GM12875 (cell line): Measurements from ENCODE around the gene TMEM92.

Experiments
- H3K4me3 ChIP-seq: one replicate; pipeline ENCODE4 v1.5.1; 2011; ENCODE audit warnings: low read depth, low read length, control low read depth
- CTCF ChIP-seq: IDR thresholded peaks from 2 replicates; pipeline ENCODE4 v1.5.1; 2011; ENCODE audit warnings: low read depth, mild to moderate bottlenecking, control low read depth, inconsistent platforms, low read length, moderate library complexity, borderline replicate concordance; ENCODE audit not compliant: insufficient read depth

TMEM92 gene

GRCh38 chr17:50240851-50241250, 33.4 kb upstream of the TMEM92 start:
- no peak for TF ChIP-seq CTCF

GRCh38 chr17:50241431-50241830, 32.8 kb upstream of the TMEM92 start:
- no peak overlapping the region for H3K4me3 ChIP-seq
- no peak for TF ChIP-seq CTCF

More at GRCh38 chr17:50240851-50241250, 33.4 kb upstream of the TMEM92 start:
- H3K4me3 ChIP-seq: no peak overlapping the region

GRCh38 chr17:50244771-50245170, 29.5 kb upstream of the TMEM92 start:
- no peak overlapping the region for H3K4me3 ChIP-seq
- TF ChIP-seq CTCF: no peak

GRCh38 chr17:50248255-50248654, 26.0 kb upstream of the TMEM92 start:
- no peak overlapping the region for H3K4me3 ChIP-seq
- no peak for TF ChIP-seq CTCF

- TF ChIP-seq CTCF: no peak
- H3K4me3 ChIP-seq: no peak overlapping the region
These were observed 21.5 kb upstream of the TMEM92 start for GRCh38 chr17:50252781-50253180.

GRCh38 chr17:50255766-50256635, 18.3 kb upstream of the TMEM92 start:
- no peak for TF ChIP-seq CTCF

More at GRCh38 chr17:50255766-50256635, 18.3 kb upstream of the TMEM92 start:
- H3K4me3 ChIP-seq: no peak overlapping the region
